ENCODE data around the gene NEFH.

The NEFH gene

GRCh38 chr22:29536411-29536810 lies 56.4 kb downstream of the NEFH start:
- Histone ChIP-seq H3K9ac (ENCODE audit: low read length) (no peak overlapping the region), H3K4me1 (ENCODE audit: control insufficient read depth, insufficient read depth, low read length) (no peaks in the 10 kb centered on the region), H3K9me3 (ENCODE audit: control insufficient read depth, low read length) (no peaks in the 10 kb centered on the region), H3K27me3 (ENCODE audit: control insufficient read depth, insufficient read depth, low read length) (no peaks in the 10 kb centered on the region), H3K4me3 (ENCODE audit: low read length) (no peak overlapping the region), H3K36me3 (ENCODE audit: control insufficient read depth, insufficient read depth, low read length) (peaks cover 4% of the 10 kb centered on the region)

- no peak overlapping the region for H3K9ac ChIP-seq (ENCODE audit: low read length)
- no peaks in the 10 kb centered on the region for H3K9me3 ChIP-seq (ENCODE audit: control insufficient read depth, low read length)
- no peaks in the 10 kb centered on the region for H3K4me1 ChIP-seq (ENCODE audit: control insufficient read depth, insufficient read depth, low read length)
- no peak overlapping the region for H3K4me3 ChIP-seq (ENCODE audit: low read length)
- H3K27me3 ChIP-seq (ENCODE audit: control insufficient read depth, insufficient read depth, low read length), result no peaks in the 10 kb centered on the region
- no peaks in the 10 kb centered on the region for H3K36me3 ChIP-seq (ENCODE audit: control insufficient read depth, insufficient read depth, low read length)
Measured at GRCh38 chr22:29539105-29539504, 59.1 kb downstream of the NEFH start.

Data from mucosa of stomach (tissue), 1 donor.